K562 (cell line): ENCODE measurements around the gene IGSF23. TPM values are rescaled to one million over a fixed set of nuclear protein-coding genes. Genes with fewer than 3 reads are reported as not detected.
"Not testable (repeated sequence)": the region's sequence is repeated elsewhere in the genome, so short reads cannot be mapped to it uniquely, and the experiment has no call there.

Source experiments
- ATAC-seq: fragments of 200-7000 bp; cut with Tn5 transposase; 3 replicates; pipeline ENCODE4 v1.9.1; 2020; ENCODE audit warnings: moderate library complexity
- BruUV-seq: library from RNA; stranded (reverse); fragments of 400-500 nt; replicated peaks from 2 replicates; lab custom pipeline; 2021; lab: Mats Ljungman, UMichigan
- CTCF ChIA-PET: fragments of 300-600 bp; formaldehyde crosslinking; extraction: SDS; loops from one replicate; lab custom pipeline; 2021; ENCODE audit warnings: low intra/inter-chr PET ratio; lab: Yijun Ruan, JAX
- POLR2A ChIA-PET: fragments of 300-600, 350-650 bp; sonication (Branson Sonifier 250); formaldehyde crosslinking; extraction: SDS; loops from one replicate; lab custom pipeline; 2021; ENCODE audit warnings: antibody characterized with exemption, inconsistent platforms; lab: Yijun Ruan, JAX
- DNase-seq, 4 experiments: peaks; one replicate each; pipeline versions ENCODE4 v3.0.0 to v3.0.0-alpha.2; 2011 to 2018; ENCODE audit warnings: low spot score in 3 of 4, mixed read lengths in 3 of 4; ENCODE audit errors: extremely low read depth in 1 of 4
- FAIRE-seq: peaks from 2 replicates; lab custom pipeline; 2011; peaks lifted over from hg19 to GRCh38; lab: Jason Lieb, UNC
- H2AFZ ChIP-seq: 2 replicates; pipeline ENCODE4 v1.6.0; 2011; ENCODE audit warnings: low read depth, low read length, control low read depth, inconsistent platforms
- H3K27ac ChIP-seq: fragments of 200-600 bp; 3 replicates; pipeline ENCODE4 v1.8.0; 2011; ENCODE audit warnings: low read depth, mild to moderate bottlenecking, control low read depth, inconsistent platforms, low read length, moderate library complexity, mixed read lengths; ENCODE audit errors: extremely low read depth
- H3K27me3 ChIP-seq, 2 experiments: fragments of 300-600 bp in 1 of 2; 2 replicates in 1 of 2; 3 replicates in 1 of 2; pipeline versions ENCODE4 v1.6.0 to v1.8.0; 2011; ENCODE audit warnings: inconsistent platforms in 2 of 2, low read length in 2 of 2, mild to moderate bottlenecking in 1 of 2, mixed read lengths in 1 of 2, moderate library complexity in 1 of 2; ENCODE audit not compliant: control insufficient read depth in 2 of 2, insufficient read depth in 2 of 2
- H3K36me3 ChIP-seq: fragments of 300-600 bp; 3 replicates; pipeline ENCODE4 v1.8.0; 2011; ENCODE audit warnings: mild to moderate bottlenecking, low read length, inconsistent platforms; ENCODE audit not compliant: control insufficient read depth, insufficient read depth
- H3K4me1 ChIP-seq, 2 experiments: fragments of 200-600 bp in 1 of 2; replicated peaks in 1 of 2; 2 replicates in 1 of 2; 3 replicates in 1 of 2; pipeline versions ENCODE4 v1.5.1 to v1.8.0; 2011; ENCODE audit warnings: inconsistent platforms in 2 of 2, low read length in 2 of 2, mild to moderate bottlenecking in 1 of 2, mixed read lengths in 1 of 2, moderate library complexity in 1 of 2; ENCODE audit not compliant: control insufficient read depth in 2 of 2, insufficient read depth in 2 of 2
- H3K4me2 ChIP-seq: 2 replicates; pipeline ENCODE4 v1.6.1; 2011; ENCODE audit warnings: low read length, control low read depth, inconsistent platforms, mixed read lengths; ENCODE audit not compliant: insufficient read depth
- H3K4me3 ChIP-seq: fragments of 200-600 bp; sonication (generic), shearing (Covaris generic); 2 replicates; pipeline ENCODE4 v1.5.1; 2016; ENCODE audit warnings: control low read depth, inconsistent platforms
- H3K79me2 ChIP-seq: fragments of 200-600 bp; 3 replicates; pipeline ENCODE4 v1.8.0; 2011; ENCODE audit warnings: low read length, inconsistent platforms; ENCODE audit not compliant: control insufficient read depth, insufficient read depth
- H3K9ac ChIP-seq, 2 experiments: 2 replicates each; pipeline versions ENCODE4 v1.6.0 to v1.6.1; 2011; ENCODE audit warnings: low read depth in 2 of 2, low read length in 2 of 2, control low read depth in 1 of 2, inconsistent platforms in 1 of 2, mild to moderate bottlenecking in 1 of 2, mixed read lengths in 1 of 2; ENCODE audit not compliant: insufficient read depth in 1 of 2
- H3K9me1 ChIP-seq: one replicate; pipeline ENCODE4 v1.6.0; 2011; ENCODE audit warnings: inconsistent platforms, mild to moderate bottlenecking, low read length, moderate library complexity; ENCODE audit not compliant: control insufficient read depth, insufficient read depth
- H3K9me3 ChIP-seq: replicated peaks from 2 replicates; pipeline ENCODE4 v1.5.1; 2011; ENCODE audit warnings: low read depth, low read length, inconsistent platforms; ENCODE audit not compliant: control insufficient read depth, insufficient read depth
- H4K20me1 ChIP-seq: replicated peaks from 2 replicates; pipeline ENCODE4 v1.6.1; 2011; ENCODE audit warnings: low read length, inconsistent platforms, mixed read lengths; ENCODE audit not compliant: control insufficient read depth, insufficient read depth
- KLF16 ChIP-seq: IDR thresholded peaks from 2 replicates; pipeline ENCODE4 v1.6.1; 2016; ENCODE audit warnings: antibody characterized with exemption
- NONO ChIP-seq, 2 experiments: fragments of 200-400 bp in 1 of 2; fragments of 450-650 bp in 1 of 2; formaldehyde crosslinking in 1 of 2; IDR thresholded peaks; 2 replicates each; pipeline ENCODE4 v1.6.1; 2017; ENCODE audit warnings: low read depth in 2 of 2, mild to moderate bottlenecking in 2 of 2, moderate library complexity in 2 of 2, low read length in 1 of 2
- RAD21 ChIP-seq, 2 experiments: fragments of 250-450 bp in 1 of 2; fragments of 450-650 bp in 1 of 2; sonication (Bioruptor Pico) in 1 of 2; formaldehyde crosslinking in 1 of 2; IDR thresholded peaks in 1 of 2; conservative IDR thresholded peaks in 1 of 2; 2 replicates each; pipeline versions ENCODE4 v1.4.0 to v1.8.0; 2020 to 2022; ENCODE audit warnings: mild to moderate bottlenecking in 2 of 2, moderate library complexity in 1 of 2
- WGBS: fragments of 100-300 bp; shearing (Covaris generic); methylation state at CpG from one replicate; pipeline ENCODE4 v1.1.6; 2016; ENCODE audit warnings: low coverage, mixed read lengths; ENCODE audit not compliant: insufficient coverage; ENCODE audit errors: missing lambda C conversion rate; 5-methylcytosine and 5-hydroxymethylcytosine counted together
- in situ Hi-C: fragments of 300-500 bp; cut with MboI; formaldehyde crosslinking; loops from 4 replicates; pipeline ENCODE4 v1.15.0; 2018; ENCODE audit warnings: inconsistent platforms, mixed read lengths
- intact Hi-C: fragments of 100-400 bp; cut with micrococcal nuclease; formaldehyde crosslinking; loops from 2 replicates; pipeline ENCODE4 v1.14.2; 2022
- polyA plus RNA-seq, 8 experiments: library from polyadenylated mRNA; depleted of rRNA in 4 of 8; stranded (reverse) in 5 of 8; unstranded in 3 of 8; fragments of >200 nt; fragmentation: Nextera tagmentation in 2 of 8; fragmentation: Illumina TruSeq in 1 of 8; extraction: Ambion mirVana in 2 of 8; extraction: Trizol in 1 of 8; gene quantifications; 2 replicates each; pipeline versions ENCODE4 v1.2.1 to v1.2.3, GENCODE V29; 2011 to 2014; ENCODE audit warnings: inconsistent platforms in 1 of 8, missing spikeins in 1 of 8
- total RNA-seq, 7 experiments: library from RNA; depleted of rRNA in 6 of 7; stranded (reverse); fragments of >200 nt in 6 of 7; fragmentation: Illumina TruSeq in 2 of 7; extraction: Trizol in 2 of 7; gene quantifications; 2 replicates each; pipeline versions ENCODE4 v1.2.1 to v1.2.3, GENCODE V29; 2011 to 2021; ENCODE audit warnings: low replicate concordance in 1 of 7
- TF ChIP-seq, protein P1 (sequence below), 3 experiments: IDR thresholded peaks in 2 of 3; conservative IDR thresholded peaks in 1 of 3; 2 replicates each; pipeline ENCODE4 v1.5.1; 2011 to 2012; ENCODE audit warnings: low read length in 3 of 3, mild to moderate bottlenecking in 3 of 3, control low read depth in 2 of 3, improper control_type of control experiment in 1 of 3, inconsistent platforms in 1 of 3, low read depth in 1 of 3, mixed read lengths in 1 of 3, moderate library complexity in 1 of 3; ENCODE audit not compliant: insufficient read depth in 2 of 3

The IGSF23 gene
- total and polyA plus RNA-seq, 9 of the 15 experiments (the other 6 are each of a cell fraction or from before 2014, with no cell fraction given) = not detected

DNA sequence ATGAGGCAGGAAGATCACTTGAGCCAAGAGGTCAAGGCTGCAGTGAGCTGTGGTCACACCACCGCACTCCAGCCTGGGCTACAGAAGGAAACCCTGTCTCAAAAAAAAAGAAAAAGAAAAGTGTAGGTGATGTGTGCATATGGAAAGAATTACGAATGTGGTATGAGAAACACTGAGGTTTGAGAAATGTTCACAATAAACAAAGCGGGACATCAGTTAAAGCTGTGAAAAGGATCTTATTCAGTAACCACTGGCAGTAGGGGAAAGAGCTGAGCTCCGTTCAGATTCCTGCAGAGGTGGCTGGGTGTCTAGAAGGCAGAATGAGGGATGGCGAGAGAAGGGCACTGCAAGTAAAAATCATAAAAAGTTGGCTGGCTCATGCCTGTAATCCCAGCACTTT, 4.1 kb upstream of the IGSF23 start (continued):
- TF ChIP-seq NONO (IDR thresholded peaks at IDR 0.05; ENCODE audit: low read depth in 2 of 2, low read length in 1 of 2) = no peak

DNA sequence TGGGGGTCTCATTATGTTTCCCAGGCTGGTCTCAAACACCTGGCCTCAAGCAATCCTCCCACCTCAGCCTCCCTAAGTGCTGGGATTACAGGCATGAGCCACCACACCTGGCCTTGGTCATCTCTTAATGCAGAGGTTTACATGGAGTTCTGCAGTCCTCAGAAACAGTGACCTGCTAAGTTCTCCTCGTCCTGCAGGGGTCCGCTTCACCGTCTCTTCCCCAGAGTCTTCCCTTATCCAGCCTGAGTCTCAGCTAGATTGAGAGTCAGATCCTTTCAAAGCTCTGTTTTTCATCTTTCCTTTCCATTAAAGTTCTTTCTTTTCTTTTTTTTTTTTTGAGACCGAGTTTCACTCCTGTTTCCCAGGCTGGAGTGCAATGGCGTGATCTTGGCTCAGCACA, 2.9 kb upstream of the IGSF23 start:
- H3K4me3 ChIP-seq, H3K79me2 ChIP-seq, H3K27me3 ChIP-seq, H4K20me1 ChIP-seq, H3K36me3 ChIP-seq, in situ Hi-C loops, BruUV-seq, H3K27ac ChIP-seq, intact Hi-C loops, H3K4me2 ChIP-seq, H3K9ac ChIP-seq, H3K9me3 ChIP-seq, H2AFZ ChIP-seq, H3K9me1 ChIP-seq, CTCF ChIA-PET: not testable (repeated sequence)
- TF ChIP-seq KLF16 (0 out of 2 replicates have a peak, but pooled peaks have one; percentile 8), RAD21 (CRISPR knock-in tag; conservative IDR thresholded peaks at IDR 0.05 in 1 of 2, IDR thresholded peaks at IDR 0.05 in 1 of 2) (peak in 1 of 2 experiments; percentile 43; a peak in 2 of 4 replicates)
- TF ChIP-seq, protein P1, sequence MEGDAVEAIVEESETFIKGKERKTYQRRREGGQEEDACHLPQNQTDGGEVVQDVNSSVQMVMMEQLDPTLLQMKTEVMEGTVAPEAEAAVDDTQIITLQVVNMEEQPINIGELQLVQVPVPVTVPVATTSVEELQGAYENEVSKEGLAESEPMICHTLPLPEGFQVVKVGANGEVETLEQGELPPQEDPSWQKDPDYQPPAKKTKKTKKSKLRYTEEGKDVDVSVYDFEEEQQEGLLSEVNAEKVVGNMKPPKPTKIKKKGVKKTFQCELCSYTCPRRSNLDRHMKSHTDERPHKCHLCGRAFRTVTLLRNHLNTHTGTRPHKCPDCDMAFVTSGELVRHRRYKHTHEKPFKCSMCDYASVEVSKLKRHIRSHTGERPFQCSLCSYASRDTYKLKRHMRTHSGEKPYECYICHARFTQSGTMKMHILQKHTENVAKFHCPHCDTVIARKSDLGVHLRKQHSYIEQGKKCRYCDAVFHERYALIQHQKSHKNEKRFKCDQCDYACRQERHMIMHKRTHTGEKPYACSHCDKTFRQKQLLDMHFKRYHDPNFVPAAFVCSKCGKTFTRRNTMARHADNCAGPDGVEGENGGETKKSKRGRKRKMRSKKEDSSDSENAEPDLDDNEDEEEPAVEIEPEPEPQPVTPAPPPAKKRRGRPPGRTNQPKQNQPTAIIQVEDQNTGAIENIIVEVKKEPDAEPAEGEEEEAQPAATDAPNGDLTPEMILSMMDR (IDR thresholded peaks at IDR 0.05 in 2 of 3, conservative IDR thresholded peaks at IDR 0.05 in 1 of 3; ENCODE audit: insufficient read depth in 2 of 3, low read depth in 1 of 3, low read length in 3 of 3) = peak; percentile 31 to 52 (median 35); a peak in 4 of 6 replicates
- FAIRE-seq (peak; percentile 74), DNase-seq (peak in 1 of 4 experiments; percentile 44), ATAC-seq (peak; percentile 90)
- H3K4me1 ChIP-seq = peaks cover 7 to 11% of the 10 kb centered on the region in 2 experiments; a peak in 3 of 5 replicates
- POLR2A ChIA-PET = interaction anchor here (1.0 to 2.5 kb wide), 3 partner anchors 9 to 37 kb away, joined by 3 to 7 read pairs (median 3); no protein-coding TSS in a partner anchor
- WGBS = 18% methylated on average over 3 of the region's 5 CpGs
